ENCODE data around the gene INTS14. TPM values are rescaled to one million over a fixed set of nuclear protein-coding genes. Genes with fewer than 3 reads are reported as not detected.

The INTS14 gene
- 23.8 TPM for polyA plus RNA-seq (ENCODE audit: insufficient read length)

DNA sequence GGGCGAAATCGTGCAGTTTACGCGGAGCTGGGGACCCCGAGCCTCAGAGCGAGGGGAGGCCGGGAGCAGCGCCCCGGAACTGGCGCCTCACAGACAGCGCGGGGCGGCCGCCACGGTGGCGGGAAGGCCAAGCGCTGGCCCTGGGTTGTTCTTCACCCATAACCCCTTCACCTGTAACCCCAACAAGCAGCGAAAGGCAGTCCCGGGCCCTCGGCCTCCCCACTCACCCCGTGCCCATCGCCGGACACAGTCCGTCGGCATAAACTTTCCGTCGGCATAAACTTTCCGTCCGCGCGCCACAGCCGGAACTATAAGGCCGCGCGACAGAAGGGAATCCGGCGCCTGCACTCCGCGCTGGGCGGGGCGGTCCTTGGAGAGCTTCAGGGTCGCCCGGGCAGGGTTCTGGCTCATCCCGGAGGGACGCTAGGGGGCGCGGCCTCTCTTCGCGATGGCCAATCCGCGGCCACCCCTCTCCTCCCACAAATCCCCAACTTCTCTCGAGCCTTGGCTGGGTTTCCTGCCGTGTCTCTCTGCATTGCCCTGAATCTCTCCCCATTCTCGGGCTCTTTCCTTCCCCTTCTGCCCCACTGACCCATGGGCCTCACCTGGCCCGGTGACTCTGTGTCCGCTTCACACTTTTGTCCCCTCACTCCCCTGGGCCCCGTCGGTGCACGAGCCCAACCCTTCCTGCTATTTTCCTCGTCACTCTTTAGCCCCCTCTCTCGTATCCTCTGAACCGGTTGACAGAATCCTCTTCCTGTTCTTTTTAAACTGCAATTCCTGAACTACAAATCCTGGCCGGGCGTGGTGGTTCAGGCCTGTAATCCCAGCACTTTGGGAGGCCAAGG is at the start of gene INTS14:
INTS14 (minus strand) TSS at position 261 of the 848 bp plus-strand sequence. CDS start 3,751 bp downstream, outside the sequence.
- DNase-seq = peak; percentile 97

DNA sequence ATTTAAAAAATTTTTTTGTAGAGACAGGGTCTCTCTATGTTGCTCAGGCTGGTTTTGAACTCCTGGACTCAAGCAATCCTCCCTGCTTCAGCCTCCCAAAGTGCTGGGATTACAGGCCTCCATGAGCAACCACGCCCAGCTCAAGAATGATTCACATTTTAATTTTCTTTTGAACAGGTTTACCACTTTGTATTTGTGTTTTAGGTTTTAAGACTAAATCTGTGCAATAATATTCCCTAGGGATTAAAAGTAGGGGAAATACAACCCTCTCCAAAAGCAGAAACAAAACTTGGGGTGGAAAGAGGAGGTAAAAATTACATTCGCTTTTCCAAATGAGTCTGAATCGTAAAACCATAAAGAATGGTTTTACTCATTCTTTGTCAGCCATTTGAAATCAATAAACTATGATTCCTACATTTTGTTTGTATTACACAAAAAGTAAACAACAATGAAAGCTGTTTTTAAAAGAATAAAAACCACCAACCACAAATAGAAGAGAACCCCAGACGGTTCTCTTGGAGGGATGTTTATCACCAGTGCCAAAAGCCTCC is 48.6 kb upstream of the INTS14 start:
- no peak for DNase-seq

DNA sequence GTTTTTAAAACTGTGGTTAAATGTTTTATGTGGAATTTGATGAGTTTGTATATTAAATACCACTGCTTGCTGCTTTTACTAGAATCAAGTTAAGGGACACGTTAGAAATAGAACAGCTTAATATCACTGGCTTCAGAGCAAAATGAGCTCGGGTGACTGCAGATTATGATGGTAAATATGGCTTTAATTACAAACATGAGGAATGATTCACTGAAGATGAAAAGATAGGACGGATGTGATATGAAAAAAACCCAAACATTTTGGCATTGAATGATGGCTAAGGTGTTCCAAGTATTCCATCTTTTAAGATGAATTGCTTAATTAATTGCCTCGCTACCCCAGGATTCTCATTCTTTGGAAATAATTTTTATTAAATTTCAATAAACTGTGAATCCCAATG is 44.5 kb upstream of the INTS14 start:
- no peak for DNase-seq

DNA sequence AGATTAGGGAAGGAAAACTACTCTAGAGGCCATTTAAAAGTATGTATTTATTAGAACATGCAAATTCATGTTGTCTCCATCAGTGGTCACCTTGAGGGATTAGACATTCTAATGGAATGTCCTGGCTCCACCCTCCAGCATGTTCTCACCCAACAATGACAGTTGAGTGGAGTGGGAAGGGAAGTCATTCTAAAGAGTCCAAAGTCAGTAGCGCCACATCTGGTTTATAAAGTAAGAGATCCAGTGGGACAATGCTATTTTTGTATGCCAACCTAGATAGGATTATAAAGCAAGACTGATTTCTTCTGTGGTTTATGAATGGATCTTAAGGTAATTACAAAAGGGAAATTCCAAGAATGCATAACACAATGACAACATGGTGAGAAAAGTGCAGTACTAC is 44.1 kb upstream of the INTS14 start:
- no peak for DNase-seq

DNA sequence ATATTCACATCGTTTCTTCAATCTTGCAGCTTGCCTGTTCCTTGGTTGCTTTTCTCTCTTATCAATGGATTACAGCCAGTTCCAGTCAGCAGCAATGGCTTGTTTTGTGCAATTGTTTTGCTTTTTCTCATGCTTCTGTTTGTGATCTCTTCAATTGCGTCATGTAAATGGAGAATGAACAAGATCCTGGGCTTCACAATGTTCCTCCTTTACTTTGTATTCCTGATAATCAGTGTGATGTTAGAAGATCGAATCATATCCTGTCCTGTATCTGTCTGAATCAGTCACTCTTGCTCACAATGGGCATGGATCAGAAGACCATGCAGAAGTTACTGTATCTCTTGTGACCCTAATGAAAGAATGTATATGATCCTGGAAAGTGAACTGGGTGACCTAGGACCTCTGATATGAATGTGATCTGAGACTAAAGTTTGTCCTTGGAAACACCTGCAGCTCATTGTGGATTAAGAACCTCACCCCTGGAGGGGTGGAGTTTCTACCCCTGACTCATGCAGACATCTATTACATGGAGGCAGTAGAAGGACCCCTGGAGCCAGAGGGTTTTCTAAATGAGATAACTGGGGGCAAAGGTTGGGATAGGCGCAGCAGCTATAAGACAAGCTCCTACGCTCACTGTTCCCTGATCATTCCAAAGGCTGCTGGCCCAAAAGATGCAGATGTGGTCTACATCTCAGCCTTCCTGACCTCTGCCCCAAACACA is 43.0 kb upstream of the INTS14 start:
- no peak for DNase-seq

DNA sequence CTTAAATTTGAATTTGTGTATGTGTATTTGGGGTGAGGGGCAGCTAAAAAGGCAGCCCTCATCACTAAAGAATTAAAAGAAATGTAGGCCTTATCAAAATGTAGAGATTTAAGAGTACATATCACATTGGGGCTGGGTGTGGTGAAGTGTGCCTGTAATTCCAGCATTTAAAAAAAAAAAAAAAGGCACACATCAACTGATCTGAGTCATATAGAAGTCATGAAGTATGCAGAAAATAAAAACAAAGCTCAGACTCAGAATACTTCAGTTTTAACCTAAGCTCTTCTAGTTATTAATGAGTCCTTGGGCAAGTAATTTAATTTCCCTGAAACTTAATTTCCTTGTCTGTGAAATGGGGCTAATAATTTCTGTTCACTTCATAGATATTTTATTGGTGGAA is 42.4 kb upstream of the INTS14 start:
- no peak for DNase-seq

DNA sequence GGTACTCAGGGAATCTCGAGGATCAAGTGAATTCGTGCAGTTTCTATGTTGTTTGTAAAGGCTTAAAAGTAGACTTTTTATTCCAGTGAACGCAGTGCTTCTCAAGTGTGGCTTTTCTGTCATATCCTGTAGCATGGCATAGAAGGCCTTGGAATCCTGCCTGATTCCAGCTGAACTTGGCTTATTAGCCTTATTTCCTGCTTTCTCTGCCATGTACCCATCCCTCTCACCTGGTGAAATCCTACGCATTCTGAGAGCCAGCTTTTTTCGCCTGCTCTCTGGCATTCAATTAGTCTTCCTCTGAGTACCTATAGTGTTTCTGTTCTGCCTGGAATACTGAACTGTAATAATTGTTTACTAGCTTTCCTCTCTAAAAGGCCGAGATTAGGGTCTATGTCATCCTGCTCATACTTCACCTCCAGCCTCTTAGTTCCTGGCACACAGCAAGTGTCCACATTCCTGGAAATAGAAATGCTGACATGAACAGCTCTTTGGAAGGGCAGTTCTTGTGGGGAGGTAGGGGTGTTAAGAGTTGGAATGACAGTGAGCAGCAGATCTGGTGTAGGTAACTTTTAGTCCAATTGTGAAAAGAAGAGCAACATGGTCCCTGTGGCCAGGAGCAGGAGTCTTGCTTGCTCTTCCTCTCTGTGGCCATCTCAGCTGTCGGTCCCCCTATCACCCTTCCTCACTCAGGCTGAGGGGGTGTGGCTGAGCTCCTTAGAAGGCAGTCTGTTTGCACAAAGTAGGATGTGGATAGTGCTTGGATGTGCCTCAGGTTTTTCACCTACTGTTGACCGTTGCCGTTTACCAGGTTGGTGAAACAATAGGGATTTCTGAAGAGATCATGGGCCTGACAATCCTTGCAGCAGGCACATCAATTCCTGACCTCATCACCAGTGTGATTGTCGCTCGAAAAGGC is 41.2 kb upstream of the INTS14 start:
- DNase-seq = no peak

DNA sequence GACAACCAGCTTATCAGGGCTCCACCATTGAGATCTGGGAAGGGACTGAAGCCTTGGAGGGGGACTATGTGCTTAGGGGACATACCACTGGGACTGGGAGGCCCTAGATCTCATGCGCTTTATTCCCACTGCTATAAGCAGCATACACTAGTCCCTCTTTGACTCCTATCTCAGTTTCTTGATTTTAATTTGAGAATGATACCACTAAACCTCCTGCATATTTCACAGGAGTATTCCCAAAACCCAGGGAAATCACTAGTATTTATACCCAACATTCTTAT is 40.1 kb upstream of the INTS14 start:
- DNase-seq = no peak

DNA sequence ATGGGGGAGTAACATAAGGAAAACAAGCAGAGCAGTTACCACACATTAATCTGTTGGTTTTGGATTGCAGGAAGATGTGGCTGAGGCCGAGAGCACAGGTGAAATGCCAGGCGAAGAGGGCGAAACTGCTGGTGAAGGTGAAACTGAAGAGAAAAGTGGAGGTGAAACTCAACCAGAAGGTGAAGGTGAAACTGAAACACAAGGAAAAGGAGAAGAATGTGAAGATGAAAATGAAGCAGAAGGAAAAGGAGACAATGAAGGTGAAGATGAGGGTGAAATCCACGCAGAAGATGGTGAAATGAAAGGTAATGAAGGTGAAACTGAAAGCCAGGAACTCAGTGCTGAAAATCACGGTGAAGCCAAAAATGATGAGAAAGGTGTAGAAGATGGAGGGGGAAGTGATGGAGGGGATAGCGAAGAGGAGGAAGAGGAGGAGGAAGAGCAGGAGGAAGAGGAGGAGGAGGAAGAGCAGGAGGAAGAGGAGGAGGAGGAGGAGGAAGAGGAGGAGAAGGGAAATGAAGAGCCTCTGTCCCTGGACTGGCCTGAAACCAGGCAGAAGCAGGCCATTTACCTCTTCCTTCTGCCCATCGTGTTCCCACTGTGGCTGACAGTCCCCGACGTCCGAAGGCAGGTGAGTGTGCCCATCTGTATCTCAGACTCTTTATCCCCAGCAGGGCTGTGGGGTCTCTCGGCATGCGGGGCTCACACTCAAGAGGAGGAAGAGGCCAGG is 39.5 kb upstream of the INTS14 start:
- DNase-seq = no peak

DNA sequence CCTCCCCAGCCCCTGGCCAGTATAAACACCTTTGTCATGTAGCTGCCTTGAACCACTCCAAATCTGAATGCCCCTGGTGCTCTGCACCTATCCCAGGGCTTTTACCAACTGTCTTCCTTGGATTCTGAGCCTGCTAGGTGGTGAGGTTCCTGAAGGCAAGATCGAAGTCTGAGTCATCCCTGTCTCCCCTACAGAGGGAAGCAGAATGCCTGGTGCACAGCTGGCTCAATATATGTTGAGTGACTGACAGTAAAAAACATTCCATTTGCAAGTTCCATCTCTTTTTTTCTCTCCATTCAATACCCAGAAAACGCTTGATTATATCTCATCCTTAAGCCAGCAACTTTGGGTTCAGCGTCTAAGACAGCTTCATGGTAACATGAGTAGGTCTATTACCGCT is 35.6 kb upstream of the INTS14 start:
- no peak for DNase-seq

DNA sequence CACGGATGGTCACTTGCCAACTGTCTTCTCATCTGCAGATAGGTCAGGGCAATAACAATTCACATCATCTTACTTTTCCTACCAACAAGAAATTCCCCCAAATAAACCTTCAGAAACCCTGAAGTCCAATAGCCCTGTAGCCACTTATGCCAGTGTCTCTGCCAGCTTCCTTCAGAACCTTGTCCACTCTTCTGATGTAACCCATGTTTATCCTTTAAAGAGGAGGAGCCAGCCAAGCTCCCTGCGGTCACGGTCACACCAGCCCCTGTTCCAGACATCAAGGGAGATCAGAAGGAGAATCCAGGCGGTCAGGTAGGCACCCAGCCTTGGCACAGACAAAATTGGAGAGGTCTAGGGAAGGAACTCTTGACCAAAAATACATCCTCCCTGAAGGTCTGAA is 34.5 kb upstream of the INTS14 start:
- no peak for DNase-seq

DNA sequence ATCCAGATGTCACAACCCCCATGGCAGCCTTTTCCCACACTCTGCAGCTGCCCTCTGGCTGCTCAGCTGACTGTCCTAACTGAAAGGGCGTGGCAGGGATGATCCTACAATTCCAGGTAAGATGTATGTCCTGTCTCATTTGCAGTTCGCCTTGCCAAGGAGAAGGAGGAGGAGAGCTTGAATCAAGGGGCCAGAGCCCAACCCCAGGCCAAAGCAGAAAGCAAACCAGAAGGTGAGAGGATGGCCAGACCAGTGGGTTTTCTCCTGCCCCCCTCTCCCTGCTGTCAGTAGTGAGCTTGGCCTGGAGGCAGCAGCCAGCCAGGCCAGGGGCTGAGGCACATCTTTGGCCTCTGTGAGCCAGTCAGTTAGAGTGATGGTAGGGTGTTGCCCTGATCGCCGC is 33.4 kb upstream of the INTS14 start:
- DNase-seq = no peak

DNA sequence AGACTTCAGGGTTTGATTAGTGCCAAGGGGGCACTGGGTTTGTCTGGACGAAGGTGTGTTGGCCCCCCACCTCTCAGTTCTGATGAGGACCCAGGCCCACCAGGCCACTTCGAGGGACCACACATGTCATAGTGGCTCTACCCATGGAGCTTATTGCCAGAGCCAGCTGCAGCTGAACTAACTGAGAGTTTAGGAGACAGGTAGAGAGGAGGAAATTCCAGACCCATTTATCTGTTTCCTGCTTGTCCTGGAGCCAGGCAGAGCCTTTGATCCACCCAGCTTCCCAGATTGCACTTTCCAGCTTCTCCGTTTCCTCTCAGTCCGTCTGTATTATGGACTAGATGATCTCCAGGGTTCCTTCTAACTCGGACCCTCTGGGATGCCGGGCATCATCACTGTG is 31.7 kb upstream of the INTS14 start:
- DNase-seq = no peak

DNA sequence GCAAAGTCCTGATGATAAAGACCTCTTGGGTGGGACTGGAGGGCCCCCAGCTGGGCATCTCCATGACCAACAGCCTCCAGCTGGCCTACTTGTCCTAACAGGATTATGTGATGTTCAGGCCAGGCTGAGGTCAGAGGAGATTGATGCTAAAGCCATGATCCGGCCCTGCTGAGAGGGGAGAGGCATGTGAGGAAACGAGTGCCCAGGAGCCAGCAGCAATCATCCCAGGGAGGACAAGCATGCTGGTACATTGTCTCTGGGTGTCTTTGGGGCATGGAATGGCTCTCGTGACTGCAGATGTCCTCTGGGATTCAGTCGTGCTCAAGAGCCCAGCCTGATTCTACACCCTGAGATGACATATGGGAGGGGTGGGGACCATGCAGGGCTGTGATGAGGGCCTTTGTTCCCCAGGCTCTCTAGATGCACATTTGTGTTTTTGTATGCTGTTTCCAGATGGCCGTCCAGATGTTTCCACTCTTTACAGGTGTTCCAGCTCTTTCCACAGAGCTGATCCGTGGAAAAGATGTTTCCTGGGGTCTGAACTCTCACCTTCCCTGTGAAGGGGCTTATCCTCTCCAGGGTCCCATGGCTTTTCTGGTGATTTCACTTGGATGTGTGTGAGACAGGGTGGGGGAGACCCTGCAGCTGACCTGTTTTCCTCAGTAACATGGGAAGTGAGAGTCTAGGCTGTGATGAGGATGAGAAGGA is 31.0 kb upstream of the INTS14 start:
- DNase-seq = no peak

DNA sequence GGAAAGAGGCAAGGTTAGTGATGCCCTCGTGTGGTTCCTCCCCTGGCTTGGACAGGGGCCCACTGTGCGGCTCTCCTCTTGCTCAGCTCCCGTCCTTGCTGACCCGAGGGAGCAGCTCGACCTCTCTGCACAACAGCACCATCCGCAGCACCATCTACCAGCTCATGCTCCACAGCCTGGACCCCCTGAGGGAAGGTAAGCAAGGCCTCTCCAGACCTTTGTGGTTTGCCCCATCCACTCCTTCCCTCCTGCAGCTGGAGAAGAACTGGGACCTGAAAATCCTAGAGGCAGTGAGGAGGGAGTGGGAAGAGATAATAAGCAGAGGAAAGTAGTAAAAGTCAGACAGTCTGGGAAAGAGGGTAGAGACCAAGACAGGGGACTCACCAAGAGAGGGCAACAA is 28.6 kb upstream of the INTS14 start:
- no peak for DNase-seq

DNA sequence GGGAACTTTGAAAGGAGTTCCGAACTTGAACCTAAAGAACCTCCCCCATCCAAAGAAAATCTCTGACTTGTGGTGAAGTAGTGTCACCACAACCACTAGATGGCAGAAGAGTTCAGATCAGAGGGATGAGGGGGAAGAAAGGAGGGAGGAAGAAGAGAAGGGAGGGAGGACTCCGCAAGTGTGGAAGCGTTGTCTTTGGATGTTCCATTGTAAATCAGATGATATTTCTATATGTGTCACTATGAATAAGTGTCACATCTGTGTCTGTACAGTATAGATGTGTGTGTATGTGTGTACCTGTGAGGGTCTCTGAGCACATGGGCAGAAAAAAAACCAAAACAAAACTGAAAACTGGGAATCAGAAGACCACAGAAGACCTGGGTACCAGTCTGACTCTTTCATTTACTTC is 27.8 kb upstream of the INTS14 start:
- peak; percentile 70 for DNase-seq

DNA sequence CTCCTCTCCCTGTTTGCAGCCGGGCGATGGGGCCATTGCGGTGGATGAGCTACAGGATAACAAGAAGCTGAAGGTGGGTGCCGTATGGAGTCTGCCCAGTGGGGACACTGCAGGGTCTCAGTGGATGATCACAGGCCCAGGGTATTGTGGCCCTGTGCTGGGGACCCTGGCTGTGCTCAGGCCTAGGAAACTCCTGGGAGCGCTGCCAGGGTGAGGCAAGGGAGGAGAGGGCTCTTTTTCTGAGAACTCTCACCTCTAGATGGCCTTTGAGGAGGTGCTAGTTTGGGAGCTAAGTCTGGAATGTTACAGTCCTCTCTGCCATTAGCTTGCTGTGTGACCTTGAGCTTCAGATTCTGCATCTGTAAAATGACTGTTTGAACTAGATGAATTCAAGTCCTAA is 27.2 kb upstream of the INTS14 start:
- no peak for DNase-seq

DNA sequence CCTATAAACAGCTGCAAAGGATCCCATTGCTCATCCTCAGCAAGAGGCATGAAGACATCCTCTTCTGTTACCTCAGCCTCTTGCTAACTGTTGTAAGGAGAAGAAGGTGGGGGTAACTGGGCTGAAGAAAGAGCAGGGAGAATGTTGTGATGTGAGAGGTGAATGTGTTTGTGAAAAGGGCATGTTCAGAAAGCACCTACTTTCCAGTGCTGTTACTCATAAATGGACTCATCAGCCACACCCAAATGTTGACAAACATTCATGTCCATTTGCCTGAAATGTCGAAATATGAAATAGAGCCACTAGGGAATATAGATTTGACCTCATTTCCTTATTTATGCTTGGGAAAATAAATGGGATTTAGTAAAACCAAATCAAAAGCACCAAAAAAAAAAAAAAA is 23.4 kb upstream of the INTS14 start:
- DNase-seq = no peak

DNA sequence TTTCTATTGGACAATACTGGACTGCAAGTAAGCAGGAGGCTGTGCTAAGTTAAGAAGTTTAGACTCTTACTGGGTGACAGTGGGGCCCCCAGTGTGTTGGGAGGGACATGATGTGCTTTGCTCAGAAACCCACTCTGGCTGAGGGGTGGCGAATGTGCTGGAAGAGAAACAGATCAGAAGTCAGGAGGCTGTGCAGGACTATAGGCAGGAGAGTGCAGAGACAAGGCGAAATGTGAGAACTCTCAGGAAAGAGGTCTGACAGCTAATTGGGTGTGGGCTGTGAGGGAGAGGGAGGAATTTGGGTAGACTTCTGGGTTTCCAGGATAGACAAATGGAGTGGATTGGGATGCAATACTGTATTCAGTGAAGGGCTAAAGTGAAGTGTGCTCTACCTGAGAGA is 22.8 kb upstream of the INTS14 start:
- no peak for DNase-seq

DNA sequence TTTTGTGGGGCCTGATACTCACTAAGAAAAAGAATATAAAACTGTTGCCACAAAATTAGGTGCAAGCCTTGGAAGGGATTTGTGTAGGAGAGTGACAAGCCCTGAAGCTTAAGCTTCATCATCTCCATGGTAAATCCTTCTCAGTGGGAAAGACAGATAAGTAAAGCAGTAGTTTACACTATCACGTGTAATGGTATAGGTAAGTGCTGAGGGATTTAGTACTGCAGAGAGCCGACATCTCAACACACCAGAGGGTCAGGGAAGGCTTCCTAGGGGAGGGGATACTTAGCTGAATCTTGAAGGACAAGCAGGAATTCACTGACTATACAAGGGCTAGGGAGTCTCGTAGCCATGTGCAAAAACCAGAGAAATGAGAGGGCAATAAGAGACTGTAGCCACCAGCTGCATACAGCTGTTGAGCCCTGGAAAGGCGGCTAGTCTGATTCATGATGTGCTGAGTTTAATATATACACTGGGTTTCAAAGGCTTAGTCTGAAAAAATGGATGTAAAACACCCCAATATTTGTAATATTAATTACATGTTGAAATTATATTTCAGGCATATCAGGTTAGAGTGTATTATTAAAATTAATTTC is 21.9 kb upstream of the INTS14 start:
- no peak for DNase-seq

DNA sequence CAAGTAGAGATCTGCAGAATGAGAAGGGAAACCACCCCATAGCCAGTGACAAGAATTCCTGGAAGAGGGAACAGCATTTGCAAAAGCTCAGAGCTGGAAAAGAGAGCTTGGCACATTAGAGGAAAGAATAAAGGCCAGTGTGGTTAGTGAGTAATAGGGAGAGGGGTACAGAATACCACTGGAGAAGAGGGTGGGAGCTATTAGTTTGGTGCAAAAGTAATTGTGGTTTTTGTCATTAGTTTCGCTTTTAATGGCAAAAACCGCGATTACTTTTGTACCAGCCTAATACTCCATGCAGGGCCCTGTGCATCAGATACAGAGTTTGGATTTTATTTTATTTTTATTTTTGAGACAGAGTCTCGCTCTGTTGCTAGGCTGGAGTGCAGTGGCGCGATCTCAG is 20.6 kb upstream of the INTS14 start:
- DNase-seq = no peak

Data from hindlimb muscle (tissue), 1 donor.